Measurements from ENCODE around the gene KAT2A.

Gene KAT2A

DNA sequence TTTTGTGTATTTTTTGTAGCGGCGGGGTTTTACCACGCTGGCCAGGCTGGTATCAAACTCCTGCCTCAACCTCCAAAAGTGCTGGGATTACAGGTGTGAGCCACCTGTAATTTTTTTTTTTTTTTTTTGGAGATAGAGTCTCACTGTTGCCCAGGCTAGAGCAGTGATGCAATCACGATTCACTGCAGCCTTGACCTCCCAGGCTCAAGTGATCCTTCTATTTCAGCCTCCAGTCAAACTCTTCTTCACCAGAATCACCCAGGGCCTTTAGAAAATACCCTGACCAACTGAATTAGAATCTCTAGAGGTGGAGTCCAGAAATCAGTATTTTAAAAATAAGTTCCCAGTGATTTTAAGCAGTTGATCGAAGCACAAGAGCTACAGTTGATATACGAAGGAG lies 14.0 kb upstream of the KAT2A start:
- no peak for DNase-seq

DNA sequence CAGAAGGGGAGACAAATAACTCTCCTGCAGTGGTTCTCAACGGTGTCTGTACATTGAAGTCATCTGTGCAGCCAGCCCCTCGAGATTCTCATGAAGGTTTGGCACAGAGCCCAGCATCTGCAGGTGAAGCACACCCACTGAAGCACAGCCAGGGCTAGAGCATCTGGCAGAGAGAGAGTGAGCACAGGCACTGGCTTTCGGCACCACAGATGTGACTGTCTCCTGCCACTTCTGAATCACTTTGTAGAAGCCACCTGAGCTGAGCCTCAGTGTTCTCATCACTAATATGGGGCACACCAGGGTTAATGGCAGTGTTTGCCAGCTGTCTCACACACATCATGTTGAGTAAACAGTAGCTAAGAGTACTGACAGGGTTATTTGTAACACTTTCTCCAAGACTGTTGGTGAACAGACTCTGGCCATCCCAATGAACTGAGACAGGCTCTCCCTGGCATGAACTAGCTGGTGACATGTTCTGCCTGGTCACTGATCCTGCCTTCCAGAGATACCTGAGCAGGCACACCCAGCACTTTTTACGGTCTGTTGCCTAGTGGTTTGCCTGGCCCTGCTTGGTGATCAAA lies 12.4 kb upstream of the KAT2A start:
- DNase-seq, result no peak

DNA sequence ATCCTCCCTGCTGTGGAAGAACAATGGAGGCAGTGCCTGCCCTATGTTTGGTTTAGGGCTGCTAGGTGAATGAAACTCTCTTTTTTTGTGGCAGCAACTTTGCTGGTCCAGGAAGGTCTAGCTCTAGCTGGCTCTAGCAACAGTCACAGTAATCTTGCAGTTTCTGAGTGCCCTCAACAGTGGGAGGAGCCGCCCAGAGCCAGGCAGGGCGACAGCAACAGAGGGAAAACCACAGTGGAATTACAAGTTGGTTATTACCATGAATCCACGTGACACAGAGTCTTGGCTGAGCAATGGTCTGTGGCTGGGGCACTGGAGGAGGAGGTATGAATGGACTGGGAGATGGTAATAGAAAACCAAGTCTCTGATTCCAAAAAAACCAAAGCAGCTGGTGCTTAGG lies 11.8 kb upstream of the KAT2A start:
- DNase-seq, result peak; percentile 69 to 81

DNA sequence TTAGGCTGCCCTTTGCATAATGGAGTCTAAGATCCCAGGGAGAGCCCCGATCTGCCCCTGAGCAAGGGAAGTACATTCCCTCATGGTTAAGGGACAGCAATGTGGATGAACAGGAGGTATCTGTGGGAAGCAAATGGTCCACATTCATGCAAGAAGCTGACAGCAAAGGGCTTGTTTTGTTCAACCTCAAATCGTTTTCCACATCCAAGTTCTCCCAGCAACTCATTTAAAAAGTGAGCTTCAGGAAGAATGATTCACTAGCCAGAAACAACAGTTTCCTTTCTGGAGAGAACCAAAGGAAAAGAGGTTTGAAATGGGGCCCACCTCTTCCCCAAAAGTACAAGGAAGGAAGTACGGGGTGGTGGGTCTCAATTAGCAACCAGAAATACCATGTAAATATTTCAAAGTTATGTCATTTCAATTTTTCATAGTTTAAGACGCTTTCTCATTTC lies 10.8 kb upstream of the KAT2A start:
- peak; percentile 21 to 41 for DNase-seq

DNA sequence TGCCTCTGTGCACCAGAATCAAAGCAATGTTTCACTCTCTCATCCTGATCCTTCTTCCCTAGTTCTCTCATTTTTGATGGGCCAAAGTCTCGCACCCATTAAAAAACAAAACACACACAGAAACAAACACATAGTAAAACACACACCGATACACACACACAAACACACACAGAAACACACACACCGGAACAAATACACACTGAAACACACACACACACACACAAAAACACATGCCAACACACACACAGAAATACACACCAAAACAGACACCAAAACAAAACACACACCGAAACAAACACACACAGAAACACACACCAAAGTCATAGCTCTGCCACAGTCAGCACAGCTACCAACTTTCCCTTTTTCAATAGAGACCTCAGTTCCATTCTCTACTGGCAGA lies 10.1 kb upstream of the KAT2A start:
- no peak for DNase-seq

DNA sequence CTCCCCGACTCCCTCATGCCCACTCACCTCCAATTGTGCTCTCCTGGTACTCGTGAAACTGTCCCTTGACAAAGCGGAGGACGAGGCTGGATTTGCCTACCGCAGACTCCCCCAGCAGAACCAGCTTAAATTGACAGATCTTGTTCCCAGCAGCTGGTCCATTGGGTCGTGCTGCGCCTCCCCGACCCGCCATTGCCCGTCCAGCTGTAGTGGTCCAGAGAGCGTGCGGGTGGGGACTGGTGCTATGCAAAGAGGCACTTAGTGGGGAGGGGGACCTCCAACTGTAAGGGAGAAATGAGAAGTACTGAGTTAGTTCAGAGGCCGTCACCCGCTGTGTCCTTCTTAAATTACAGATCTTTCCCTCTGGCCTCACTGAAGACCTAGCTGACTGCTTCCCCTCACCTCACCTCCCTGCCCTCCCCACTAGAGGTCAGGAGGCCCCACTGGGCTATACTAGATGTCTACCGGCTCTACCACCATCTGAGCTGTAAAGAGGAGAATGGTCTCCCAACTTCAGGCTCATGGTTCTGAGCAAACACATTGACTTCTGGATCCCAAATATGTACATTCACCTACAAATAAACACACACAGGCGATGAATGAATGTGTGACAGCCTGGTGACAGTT lies 9.3 kb upstream of the KAT2A start:
- DNase-seq, result no peak

DNA sequence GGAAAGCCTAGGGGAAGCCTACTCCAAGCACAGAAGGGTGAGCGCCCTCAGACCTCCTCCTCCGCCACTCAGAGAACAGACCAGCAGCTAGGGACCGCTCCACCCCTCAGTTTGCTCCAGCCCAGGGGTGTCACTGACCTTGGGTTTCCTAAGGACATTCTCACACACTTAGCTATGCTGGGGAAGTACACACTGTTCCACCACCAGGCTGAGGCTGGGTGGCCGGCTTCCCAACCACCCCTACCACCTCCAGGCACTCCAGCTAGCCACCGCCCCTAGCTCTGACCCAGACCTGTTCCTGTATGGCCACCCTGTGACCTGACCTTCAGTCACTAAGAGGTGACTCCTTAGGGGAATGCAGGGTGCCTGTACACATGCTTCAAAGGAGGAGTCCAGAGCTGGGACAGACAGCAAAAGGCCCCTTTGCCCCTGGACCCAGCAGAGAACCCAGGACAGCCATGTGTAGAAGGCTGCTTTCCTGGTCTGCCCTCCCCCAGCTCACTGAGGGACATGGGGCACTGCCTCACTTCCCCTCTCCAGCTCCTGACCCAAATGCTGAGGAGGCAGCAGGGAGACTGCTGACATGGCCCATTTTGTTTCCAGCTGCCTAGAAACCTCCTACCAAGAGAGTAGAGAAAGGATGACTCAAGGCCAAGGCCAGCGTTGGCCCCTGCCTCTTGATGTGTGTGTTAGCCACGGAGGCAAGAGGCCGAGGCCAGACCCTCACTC lies 8.1 kb upstream of the KAT2A start:
- DNase-seq, result no peak

DNA sequence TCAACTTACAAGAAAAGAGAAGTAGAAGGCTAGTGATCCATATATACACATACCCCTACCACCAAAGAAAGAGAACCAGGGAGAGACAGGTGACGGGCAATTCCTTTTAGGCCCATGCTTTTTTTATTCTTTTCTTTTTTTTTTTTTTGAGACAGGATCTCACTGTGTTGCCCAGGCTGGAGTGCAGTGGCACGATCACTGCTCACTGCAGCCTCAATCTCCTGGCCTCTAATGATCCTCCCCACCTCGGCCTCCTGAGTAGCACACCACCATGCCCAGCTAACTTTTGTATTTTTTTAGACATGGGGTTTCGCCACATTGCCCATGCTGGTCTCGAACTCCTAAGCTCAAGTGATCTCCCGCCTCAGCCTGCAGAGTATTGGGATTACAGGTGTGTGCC lies 6.2 kb upstream of the KAT2A start:
- no peak for DNase-seq

DNA sequence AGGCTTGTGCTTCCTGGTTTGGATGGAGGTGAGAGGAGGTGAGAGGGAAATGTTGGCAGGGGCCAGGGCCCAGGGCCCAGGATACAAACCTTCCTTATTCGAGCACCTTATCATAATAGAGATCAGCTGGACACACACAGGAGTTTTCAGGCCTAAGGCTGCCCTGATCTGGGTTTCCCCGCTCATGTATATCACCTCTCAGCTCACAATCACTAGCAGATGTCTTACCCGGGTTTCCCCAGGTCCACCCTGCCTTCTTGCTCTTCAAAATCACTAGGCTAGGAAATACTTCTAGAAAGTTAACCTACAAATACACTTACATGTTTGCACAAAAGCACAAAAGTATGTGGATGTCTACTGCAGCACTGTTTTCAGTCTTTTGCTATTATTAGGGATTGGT lies 5.7 kb upstream of the KAT2A start:
- no peak for DNase-seq

DNA sequence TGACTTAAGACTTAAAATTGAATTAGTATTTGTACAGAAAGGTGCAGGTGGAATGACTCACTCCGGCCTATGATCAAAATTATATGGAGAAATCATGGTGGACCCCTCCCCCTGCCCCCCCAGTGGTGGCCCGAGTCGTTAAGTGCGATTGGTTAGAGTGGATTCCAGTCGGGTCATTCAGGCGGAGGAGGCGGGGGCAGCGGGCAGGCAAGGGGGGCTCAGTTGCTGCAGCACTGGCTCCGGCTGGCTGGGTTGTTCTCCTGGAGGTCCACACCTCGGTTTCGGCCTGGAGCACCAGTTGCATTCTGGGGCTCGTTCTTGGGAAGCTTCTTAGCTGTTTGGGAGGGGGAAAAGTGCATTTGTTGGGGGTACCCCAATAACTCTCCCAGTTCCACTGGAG lies 4.4 kb upstream of the KAT2A start:
- DNase-seq, result no peak

DNA sequence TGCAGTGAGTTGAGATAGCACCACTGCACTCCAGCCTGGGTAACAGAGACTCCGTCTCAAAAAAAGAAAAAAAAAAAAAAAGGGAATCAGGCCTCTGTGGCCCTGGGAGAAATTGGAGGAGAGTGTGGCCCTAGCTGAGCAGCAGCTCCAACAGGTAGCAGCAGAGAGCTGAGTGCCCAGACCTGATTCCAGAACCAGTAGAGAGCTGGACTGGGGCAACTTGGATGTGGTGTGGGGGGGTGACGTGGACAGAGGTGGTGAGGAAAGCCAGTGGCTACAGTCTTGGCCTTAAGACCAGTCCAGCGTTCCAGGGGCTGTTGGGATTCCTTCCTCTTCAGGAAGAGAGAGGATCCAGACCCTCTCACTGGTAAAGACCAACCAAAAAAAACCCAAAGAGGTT lies 3.1 kb upstream of the KAT2A start:
- no peak for DNase-seq

DNA sequence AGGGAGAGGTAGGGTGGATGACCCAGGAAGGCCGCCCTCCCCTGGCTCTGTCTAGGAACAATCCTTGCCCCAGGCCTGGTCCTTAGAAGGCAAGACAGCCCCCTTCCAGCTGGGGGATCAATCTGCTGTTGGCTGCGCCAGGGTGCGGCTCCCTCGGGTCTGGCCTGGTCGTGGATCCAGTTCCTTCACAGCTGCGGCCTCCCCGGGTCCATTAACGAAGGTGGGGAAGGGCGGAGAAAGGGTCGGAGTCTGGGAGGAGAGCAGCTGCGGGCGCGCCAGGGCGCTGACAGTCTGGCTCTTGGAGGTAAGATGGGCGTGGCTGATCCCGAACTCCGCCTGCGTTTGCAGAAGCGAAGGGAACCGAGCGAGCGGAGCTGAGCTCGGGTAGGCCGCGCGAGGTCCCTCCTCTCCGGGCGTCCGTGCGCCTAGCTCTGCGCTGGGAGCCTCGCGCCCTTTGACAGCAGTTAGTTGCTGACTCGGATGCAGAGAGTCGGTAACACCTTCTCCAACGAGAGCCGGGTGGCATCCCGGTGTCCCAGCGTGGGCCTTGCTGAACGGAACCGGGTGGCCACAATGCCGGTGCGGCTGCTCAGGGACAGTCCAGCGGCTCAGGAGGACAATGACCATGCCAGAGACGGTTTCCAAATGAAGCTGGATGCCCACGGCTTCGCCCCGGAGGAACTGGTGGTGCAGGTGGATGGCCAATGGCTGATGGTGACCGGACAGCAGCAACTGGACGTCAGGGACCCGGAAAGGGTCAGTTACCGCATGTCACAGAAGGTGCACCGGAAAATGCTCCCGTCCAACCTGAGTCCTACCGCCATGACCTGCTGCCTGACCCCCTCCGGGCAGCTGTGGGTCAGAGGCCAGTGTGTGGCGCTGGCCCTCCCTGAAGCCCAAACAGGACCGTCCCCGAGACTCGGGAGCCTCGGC lies 1.5 kb upstream of the KAT2A start, which contains the start of gene HSPB9:
HSPB9 (plus strand) TSS at position 434 of the 933 bp plus-strand sequence; CDS start at position 481, 47 bp downstream.
- no peak for DNase-seq

DNA sequence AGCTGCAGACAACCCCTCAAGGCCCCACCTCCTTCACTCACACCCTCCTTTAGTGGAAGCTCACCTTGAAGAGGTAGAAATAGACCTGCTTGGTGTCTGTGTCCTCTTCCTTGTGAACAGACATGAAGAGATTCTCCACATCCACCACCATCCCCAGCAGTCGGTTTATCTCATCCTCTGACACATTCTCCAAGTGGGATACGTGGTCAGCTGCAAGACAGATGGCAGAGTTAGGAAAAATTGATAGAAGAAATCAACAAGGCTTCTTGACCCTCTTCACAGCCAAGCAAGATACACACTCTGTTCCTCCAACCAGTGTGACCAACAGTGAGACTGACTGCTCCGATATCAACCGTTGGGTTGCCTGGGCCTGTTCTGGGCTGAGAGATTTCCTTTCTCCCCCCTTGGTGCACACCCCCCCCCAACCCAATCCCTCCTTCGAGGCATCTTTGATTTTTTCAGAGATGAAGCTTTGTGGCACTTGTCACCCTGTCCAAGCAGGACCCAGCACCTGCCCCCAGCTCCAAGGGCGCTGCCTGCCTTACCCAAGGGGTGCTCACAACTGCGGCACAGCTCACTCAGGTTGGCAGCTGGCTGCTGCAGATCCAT lies 902 bp downstream of the KAT2A start:
- no peak for DNase-seq

DNA sequence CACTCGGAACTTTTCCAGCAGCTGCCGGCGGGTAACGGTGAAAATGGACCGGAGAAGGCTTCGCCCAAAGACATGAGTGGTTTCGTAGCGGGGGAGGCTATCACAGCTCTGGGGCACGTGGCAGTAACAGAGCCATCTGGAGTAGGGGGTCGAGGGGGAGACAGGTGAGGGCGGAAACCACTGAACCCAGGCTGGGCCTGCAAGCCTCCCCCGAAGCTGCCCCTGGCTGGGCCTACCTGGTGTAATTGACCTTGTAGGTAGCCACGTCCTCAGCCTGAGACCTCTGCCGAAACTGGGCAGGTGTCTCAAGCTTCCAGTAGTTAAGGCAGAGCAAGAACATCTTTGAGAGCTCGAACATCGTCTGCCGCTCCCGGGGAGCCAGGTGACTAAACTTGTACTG lies 1.9 kb downstream of the KAT2A start:
- no peak for DNase-seq

DNA sequence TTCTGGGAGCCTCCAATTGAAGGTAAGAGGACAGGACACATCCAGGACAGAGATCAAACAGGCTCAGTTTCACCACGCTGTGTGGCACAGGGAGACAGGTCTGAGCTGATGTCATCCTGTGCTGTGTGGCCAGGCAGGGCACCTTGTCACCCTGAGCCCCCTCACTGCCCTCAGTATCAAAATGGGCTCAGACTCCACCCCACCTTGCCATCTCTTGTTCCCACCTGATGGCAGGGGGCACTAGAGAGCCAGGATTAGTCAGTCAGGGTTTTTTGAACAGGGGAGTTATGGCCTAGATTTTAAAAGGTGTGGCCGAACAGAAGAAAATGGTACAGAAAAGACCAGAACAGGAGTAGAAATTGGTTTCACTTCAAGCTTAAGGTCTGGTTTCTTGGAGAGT lies 2.6 kb downstream of the KAT2A start:
- DNase-seq, result peak; percentile 27 to 53

DNA sequence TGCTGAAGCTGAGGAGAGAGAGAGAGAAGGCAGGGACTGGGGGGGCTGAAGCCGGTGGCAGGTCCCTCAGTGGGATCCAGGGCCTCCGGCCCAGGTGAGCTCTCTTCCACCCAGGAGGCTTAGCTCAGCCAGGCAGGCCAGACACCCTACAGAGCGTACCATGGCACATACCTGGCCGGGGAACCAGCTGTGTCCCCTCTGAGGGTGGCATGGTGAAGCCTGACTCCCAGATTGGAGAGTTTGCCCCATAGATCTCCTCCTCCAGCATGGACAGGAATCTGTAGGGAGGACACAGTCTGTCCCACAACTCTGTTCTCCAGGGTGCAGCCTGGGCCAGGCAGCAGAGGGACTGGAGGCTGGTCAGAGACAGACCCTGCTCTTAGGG lies 3.0 kb downstream of the KAT2A start:
- DNase-seq, result no peak

DNA sequence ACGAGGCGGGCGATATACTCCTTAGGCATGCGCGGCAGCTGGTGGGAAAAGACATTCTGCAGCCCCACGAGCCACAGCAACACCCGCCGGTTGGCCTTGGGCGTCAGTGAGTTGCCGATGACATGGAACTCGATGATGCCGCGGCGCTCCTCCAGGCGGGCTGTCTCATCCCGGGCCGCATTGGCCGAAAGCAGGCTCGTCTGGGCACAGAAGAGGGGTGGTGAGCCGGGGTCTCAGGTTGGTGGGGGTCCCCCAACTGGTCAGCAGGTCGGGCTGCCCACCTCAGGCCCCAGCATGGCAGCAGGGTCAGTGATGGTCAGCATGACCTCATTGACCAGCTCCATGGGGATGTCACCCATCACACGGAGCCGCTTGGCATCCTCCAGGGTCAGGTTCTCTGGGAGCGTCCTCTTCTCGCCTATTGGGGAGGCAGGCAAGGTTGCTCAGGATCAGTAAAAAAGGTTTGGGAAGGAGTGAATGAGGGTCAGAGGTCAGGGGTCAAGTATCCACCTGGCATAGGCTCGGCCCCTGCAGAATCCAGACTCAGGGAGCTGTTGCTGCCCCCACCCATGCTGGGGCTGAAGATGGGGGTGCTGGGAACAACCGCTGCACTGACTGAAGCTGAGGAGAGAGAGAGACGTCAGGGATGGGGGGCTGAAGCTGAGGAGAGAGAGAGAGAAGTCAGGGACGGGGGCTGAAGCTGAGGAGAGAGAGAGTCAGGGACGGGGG lies 3.6 kb downstream of the KAT2A start:
- no peak for DNase-seq

DNA sequence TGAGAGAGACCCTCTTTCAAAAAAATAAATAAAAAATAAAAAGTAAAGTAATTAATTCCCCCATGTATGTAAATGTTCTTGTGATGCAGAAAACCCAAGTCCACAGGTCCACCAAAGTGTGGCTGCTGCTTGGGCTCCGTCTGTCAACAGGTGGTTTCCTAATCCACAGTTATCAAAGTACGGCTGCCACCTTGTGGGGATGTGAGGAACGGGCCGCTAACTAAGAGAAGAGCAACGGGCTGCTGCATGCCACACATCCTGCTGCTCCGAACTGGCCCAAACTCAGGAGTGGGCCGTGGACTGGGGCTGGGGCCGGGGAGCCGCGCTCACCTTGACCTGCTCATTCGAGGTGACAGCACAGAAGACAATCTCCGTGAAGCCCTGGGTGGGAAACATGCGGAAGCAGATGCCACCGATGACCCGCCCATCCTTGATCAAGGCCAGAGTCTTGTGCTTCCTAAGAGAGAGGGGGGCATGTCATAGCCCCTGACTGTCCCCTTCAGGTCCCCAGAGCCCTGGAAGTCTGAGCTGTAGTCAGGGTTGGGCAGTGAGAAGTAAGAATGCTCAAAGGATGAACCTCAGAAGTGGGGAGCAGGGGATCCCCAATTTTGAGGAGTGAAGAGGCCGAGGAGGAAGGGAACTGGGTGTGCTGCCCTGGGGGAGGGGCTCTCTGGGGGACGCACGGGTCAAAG lies 4.3 kb downstream of the KAT2A start:
- DNase-seq, result peak; percentile 78 to 80

DNA sequence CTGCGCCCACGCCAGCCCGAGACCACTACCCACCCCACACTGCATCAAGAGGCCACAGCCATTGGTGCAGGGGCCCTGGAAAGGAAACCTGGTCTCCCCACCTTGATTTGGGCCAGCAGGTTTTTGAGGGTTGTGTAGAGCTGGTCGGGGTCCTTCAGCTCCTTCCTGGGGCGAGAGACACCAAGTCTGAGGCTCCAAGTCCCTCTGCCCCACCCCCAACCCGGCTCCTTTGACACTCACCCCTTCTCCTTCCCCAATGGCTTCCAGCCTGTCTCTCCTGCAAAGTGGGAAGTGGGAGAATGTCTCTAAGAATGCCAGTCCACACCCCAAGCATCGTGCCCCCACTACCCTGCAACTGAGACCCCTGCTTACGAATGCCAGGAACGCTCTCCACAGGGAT lies 7.0 kb downstream of the KAT2A start:
- no peak for DNase-seq

DNA sequence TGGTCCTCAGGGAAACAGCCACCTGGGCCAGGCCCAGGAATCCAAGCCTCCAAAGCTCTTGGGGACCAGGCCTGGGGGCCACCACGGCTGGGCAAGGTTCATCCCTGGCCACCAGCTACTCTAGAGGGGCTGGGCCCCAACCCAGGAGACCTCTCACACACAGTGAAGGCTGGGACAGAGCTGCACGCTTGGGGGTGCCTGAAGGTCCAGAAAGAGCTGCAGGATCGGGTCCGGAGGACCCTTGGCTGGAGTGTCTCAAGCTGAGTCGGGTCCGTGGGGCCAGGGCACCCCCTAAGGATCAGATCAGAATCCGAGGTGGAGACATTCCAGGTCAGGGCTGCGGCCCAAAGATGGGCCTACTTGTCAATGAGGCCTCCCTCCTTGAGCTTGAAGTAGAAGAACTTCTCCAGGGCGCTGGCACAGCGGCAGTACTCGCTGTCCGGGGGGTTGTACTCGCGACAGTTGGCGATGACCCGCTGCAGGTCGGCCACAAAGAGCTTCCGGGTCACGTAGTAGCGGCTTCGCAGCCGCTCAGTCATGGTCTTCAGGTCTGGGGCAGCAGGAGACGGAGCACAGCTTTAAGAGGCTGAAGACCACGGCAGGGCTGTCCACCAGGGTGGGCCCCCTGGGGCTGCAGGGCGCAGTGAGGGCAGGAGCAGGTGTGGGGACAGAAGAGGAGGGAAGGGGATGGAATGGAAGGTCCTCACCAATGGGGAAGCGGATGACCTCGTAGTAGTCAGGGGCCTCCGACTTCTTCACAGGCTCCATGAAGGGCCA lies 7.7 kb downstream of the KAT2A start:
- no peak for DNase-seq

Data from AML-193 (cell line).